Transverse colon (tissue), 3 donors: ENCODE results near the gene SLC25A41.

Experiments
- POLR2A ChIP-seq: fragments of 450-650 bp; IDR thresholded peaks from one replicate; pipeline ENCODE4 v1.6.1; 2016; ENCODE audit warnings: antibody characterized with exemption, mild to moderate bottlenecking, moderate library complexity
- TF ChIP-seq, protein P1 (sequence below), 5 experiments: fragments of 200-600 bp in 3 of 5; fragments of 450-650 bp in 2 of 5; sonication (generic) in 3 of 5; IDR thresholded peaks; 1 replicate in 2 of 5; 2 replicates in 3 of 5; pipeline ENCODE4 v1.5.1; 2016 to 2017; ENCODE audit warnings: antibody characterized with exemption in 5 of 5, inconsistent platforms in 3 of 5, mild to moderate bottlenecking in 2 of 5, moderate library complexity in 1 of 5

DNA sequence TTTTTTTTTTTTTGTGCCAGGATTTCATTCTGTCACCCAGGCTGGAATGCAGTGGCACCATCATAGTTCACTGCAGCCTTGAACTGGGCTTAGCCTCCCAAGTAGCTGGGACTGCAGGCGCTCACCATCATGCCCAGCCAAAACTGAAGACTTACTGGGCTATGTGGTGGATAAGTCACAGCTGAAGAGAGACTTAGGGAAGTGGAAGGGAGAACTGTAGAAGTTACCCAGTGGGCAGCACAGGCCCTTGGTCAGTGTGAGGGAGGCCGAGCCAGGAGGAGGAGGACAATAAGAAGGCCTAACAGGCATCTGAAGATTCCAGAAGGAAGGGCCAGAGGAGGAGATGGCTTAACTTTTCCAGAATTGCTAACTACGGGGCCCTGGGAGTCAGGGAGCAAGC, 53.8 kb downstream of the SLC25A41 start:
- TF ChIP-seq, protein P1, sequence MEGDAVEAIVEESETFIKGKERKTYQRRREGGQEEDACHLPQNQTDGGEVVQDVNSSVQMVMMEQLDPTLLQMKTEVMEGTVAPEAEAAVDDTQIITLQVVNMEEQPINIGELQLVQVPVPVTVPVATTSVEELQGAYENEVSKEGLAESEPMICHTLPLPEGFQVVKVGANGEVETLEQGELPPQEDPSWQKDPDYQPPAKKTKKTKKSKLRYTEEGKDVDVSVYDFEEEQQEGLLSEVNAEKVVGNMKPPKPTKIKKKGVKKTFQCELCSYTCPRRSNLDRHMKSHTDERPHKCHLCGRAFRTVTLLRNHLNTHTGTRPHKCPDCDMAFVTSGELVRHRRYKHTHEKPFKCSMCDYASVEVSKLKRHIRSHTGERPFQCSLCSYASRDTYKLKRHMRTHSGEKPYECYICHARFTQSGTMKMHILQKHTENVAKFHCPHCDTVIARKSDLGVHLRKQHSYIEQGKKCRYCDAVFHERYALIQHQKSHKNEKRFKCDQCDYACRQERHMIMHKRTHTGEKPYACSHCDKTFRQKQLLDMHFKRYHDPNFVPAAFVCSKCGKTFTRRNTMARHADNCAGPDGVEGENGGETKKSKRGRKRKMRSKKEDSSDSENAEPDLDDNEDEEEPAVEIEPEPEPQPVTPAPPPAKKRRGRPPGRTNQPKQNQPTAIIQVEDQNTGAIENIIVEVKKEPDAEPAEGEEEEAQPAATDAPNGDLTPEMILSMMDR (IDR thresholded peaks at IDR 0.05): no peak
- TF ChIP-seq POLR2A: no peak
